Uterus (tissue), 2 donors: ENCODE data around the gene SOX15.

ENCODE experiments used
- POLR2A ChIP-seq, 2 donors: fragments of 450-650 bp; IDR thresholded peaks; one replicate each; pipeline ENCODE4 v1.6.1; 2016; ENCODE audit warnings: antibody characterized with exemption in 2 of 2, mild to moderate bottlenecking in 1 of 2, moderate library complexity in 1 of 2
- TF ChIP-seq, protein P1 (sequence below), 4 experiments: fragments of 200-600 bp in 2 of 4; fragments of 450-650 bp in 2 of 4; sonication (generic) in 2 of 4; IDR thresholded peaks; one replicate each; pipeline ENCODE4 v1.5.1; 2016 to 2019; ENCODE audit warnings: antibody characterized with exemption in 4 of 4, mild to moderate bottlenecking in 2 of 4, moderate library complexity in 1 of 4

GRCh38 chr17:7577327-7578199 lies 12.3 kb downstream of the SOX15 start:
- TF ChIP-seq, protein P1, sequence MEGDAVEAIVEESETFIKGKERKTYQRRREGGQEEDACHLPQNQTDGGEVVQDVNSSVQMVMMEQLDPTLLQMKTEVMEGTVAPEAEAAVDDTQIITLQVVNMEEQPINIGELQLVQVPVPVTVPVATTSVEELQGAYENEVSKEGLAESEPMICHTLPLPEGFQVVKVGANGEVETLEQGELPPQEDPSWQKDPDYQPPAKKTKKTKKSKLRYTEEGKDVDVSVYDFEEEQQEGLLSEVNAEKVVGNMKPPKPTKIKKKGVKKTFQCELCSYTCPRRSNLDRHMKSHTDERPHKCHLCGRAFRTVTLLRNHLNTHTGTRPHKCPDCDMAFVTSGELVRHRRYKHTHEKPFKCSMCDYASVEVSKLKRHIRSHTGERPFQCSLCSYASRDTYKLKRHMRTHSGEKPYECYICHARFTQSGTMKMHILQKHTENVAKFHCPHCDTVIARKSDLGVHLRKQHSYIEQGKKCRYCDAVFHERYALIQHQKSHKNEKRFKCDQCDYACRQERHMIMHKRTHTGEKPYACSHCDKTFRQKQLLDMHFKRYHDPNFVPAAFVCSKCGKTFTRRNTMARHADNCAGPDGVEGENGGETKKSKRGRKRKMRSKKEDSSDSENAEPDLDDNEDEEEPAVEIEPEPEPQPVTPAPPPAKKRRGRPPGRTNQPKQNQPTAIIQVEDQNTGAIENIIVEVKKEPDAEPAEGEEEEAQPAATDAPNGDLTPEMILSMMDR (IDR thresholded peaks at IDR 0.05) = no peak
- TF ChIP-seq POLR2A (IDR thresholded peaks at IDR 0.05) = no peak
